ENCODE measurements around the gene UTP11. TPM values are rescaled to one million over a fixed set of nuclear protein-coding genes. Genes with fewer than 3 reads are reported as not detected.

UTP11 gene
- total and polyA plus RNA-seq, 2 of the 8 experiments (the other 6 are each of a cell fraction or from before 2014, with no cell fraction given): 19.5 to 60.5 TPM

GRCh38 chr1:37974567-37974966, 38.0 kb upstream of the UTP11 start:
- no peak for DNase-seq (ENCODE audit: low read depth in 1 of 2, low spot score in 2 of 2)
- no peak overlapping the region for H3K23ac ChIP-seq (ENCODE audit: insufficient read length)
- no peaks in the 10 kb centered on the region for H3K9me3 ChIP-seq (ENCODE audit: insufficient read depth in 2 of 2, low read depth in 1 of 2, low read length in 1 of 2)
- H3K27me3 ChIP-seq (replicated peaks in 1 of 4; ENCODE audit: control insufficient read depth in 3 of 4, extremely low read depth in 1 of 4, insufficient read depth in 3 of 4, low read length in 3 of 4): no peaks in the 10 kb centered on the region
- H2BK15ac ChIP-seq (ENCODE audit: low read length): no peak overlapping the region
- H2BK5ac ChIP-seq (ENCODE audit: low read depth, low read length): no peak overlapping the region
- H3K4ac ChIP-seq (replicated peaks; ENCODE audit: insufficient read length, low read depth, low read length): no peak overlapping the region
- H3K27ac ChIP-seq (ENCODE audit: low read depth, low read length): no peak overlapping the region
- TF ChIP-seq CEBPB (IDR thresholded peaks at IDR 0.05; ENCODE audit: low read depth, low read length) (no peak), KDM1A (IDR thresholded peaks at IDR 0.05; ENCODE audit: borderline replicate concordance, low read length) (no peak), CREB1 (IDR thresholded peaks at IDR 0.05) (no peak), NANOG (IDR thresholded peaks at IDR 0.05; ENCODE audit: insufficient read depth, low read depth, low read length, poor library complexity, severe bottlenecking) (no peak), GTF2F1 (IDR thresholded peaks at IDR 0.05; ENCODE audit: borderline replicate concordance, low read depth, low read length) (no peak), SIN3A (conservative IDR thresholded peaks at IDR 0.05 in 1 of 2, IDR thresholded peaks at IDR 0.05 in 1 of 2; ENCODE audit: low read depth in 1 of 2, low read length in 2 of 2) (no peak), HDAC2 (IDR thresholded peaks at IDR 0.05; ENCODE audit: borderline replicate concordance in 1 of 2, low read depth in 2 of 2, low read length in 2 of 2) (no peak)
- CTCF ChIA-PET (ENCODE audit: partially characterized antibody): interaction anchor here (1.2 kb wide), 1 partner anchor 112 kb away, joined by 3 read pairs; no protein-coding TSS in a partner anchor
- no peaks in the 10 kb centered on the region for H3K23me2 ChIP-seq (ENCODE audit: low read depth, low read length)
- POLR2A ChIA-PET (ENCODE audit: partially characterized antibody): no interaction called here
- H2BK12ac ChIP-seq (ENCODE audit: low read depth, low read length): no peak overlapping the region
- H3K18ac ChIP-seq (ENCODE audit: extremely low read depth, low read length): no peak overlapping the region
- no peak overlapping the region for H4K8ac ChIP-seq (ENCODE audit: extremely low read depth, insufficient read depth, low read length)
- no peak overlapping the region for H3K14ac ChIP-seq (ENCODE audit: insufficient read length)
- no peaks in the 10 kb centered on the region for H3K79me1 ChIP-seq (ENCODE audit: low read depth, low read length)
- no peak overlapping the region for H2BK120ac ChIP-seq (replicated peaks; ENCODE audit: low read depth, low read length)
- no peak overlapping the region for H4K5ac ChIP-seq (ENCODE audit: insufficient read length, low read depth, low read length)
- no peak overlapping the region for H3K56ac ChIP-seq (replicated peaks; ENCODE audit: insufficient read length, low read depth, low read length)
- H4K91ac ChIP-seq (replicated peaks; ENCODE audit: insufficient read length, low read length): no peak overlapping the region
- H3K4me1 ChIP-seq (replicated peaks in 1 of 4; ENCODE audit: control insufficient read depth in 3 of 4, insufficient read depth in 4 of 4, low read length in 3 of 4): no peaks in the 10 kb centered on the region
- H2AFZ ChIP-seq (ENCODE audit: low read length): no peak overlapping the region
- peaks cover 0 to 7% of the 10 kb centered on the region in 2 experiments for H4K20me1 ChIP-seq (replicated peaks in 1 of 2; ENCODE audit: control insufficient read depth in 1 of 2, insufficient read depth in 2 of 2, low read length in 2 of 2)
- no peak overlapping the region for H2BK20ac ChIP-seq (ENCODE audit: low read length)
- peaks cover 16 to 63% (median 42%) of the 10 kb centered on the region in 4 experiments for H3K36me3 ChIP-seq (ENCODE audit: control insufficient read depth in 2 of 4, insufficient read depth in 4 of 4, low read length in 3 of 4)
- 97% methylated on average over 5 of the region's 5 CpGs; no CpG with 5 or more reads in 1 of the 2 experiments for WGBS, 2 experiments (ENCODE audit: extremely low coverage in 1 of 2, insufficient coverage in 1 of 2, insufficient read length in 1 of 2, insufficient replicate concordance in 2 of 2, low coverage in 1 of 2, low lambda C conversion rate in 2 of 2, missing lambda C conversion rate in 1 of 2)
- no peak overlapping the region for H3K4me2 ChIP-seq (ENCODE audit: insufficient read depth in 1 of 2, low read depth in 2 of 2, low read length in 2 of 2)
- no peak overlapping the region for H3K4me3 ChIP-seq (ENCODE audit: extremely low read depth in 1 of 4, insufficient read depth in 2 of 4, low read depth in 3 of 4, low read length in 4 of 4)
- H3K79me2 ChIP-seq (ENCODE audit: control insufficient read depth in 1 of 2, insufficient read depth in 2 of 2, low read length in 2 of 2): peaks cover 0 to 4% of the 10 kb centered on the region in 2 experiments; a peak in 1 of 4 replicates
- no peak overlapping the region for H2AK5ac ChIP-seq (ENCODE audit: low read depth, low read length)
- H3K9ac ChIP-seq (replicated peaks in 1 of 4; ENCODE audit: extremely low read depth in 1 of 4, low read depth in 3 of 4, low read length in 3 of 4): no peak overlapping the region
- no peak for FAIRE-seq
